ENCODE data around the gene LY6G6D. TPM values are rescaled to one million over a fixed set of nuclear protein-coding genes. Genes with fewer than 3 reads are reported as not detected.

Gene LY6G6D
- total RNA-seq, 1 experiment from 2014 or later: not detected

DNA sequence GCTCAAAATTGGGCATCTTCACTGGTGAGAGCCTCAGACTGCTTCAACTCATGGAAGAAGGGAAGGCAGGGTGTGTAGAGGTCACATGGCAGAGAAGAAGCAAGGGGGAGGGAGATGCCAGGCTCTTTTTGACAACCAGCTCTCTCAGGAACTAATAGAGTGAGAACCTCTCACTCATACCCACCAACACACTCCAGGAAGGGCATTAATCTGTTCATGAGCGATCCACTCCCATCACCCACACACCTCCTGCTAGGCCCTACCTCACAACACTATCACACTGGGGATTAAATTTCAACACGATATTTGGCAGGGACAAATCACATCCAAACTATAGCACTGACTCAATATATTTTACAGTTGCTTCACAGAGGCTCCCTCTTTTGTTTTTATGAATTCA is 26.7 kb downstream of the LY6G6D start:
- ChIA-PET CTCF (interaction anchor here (0.6 kb wide), 1 partner anchor 75 kb away, joined by 5 read pairs; no protein-coding TSS in a partner anchor), POLR2A (ENCODE audit: unreplicated experiment) (no interaction called here)
- Histone ChIP-seq H3K36me3 (ENCODE audit: low read depth, low read length) (peaks cover 5% of the 10 kb centered on the region; the same call in 1 of the 2 replicates), H2AFZ (ENCODE audit: low read length) (no peak overlapping the region), H3K9me2 (replicated peaks; ENCODE audit: low read length) (no peaks in the 10 kb centered on the region), H3K79me2 (ENCODE audit: low read length) (peaks cover 14% of the 10 kb centered on the region), H3K4me3 (ENCODE audit: low read length) (no peak overlapping the region), H3K27ac (ENCODE audit: low read length) (no peak overlapping the region), H3K27me3 (ENCODE audit: low read length) (no peaks in the 10 kb centered on the region), H3K4me1 (ENCODE audit: insufficient read depth, low read length) (peaks cover 40% of the 10 kb centered on the region), H3K9ac (ENCODE audit: low read length) (no peak overlapping the region), H3K9me3 (ENCODE audit: low read length) (no peaks in the 10 kb centered on the region), H3K4me2 (ENCODE audit: low read length) (no peak overlapping the region), H4K20me1 (ENCODE audit: low read length) (no peaks in the 10 kb centered on the region), H3F3A (ENCODE audit: low read length, unreplicated experiment) (no peaks in the 10 kb centered on the region)
- no TSS peak for BruUV-seq (replicated peaks)
- no peak for TF ChIP-seq EZH2 (IDR thresholded peaks at IDR 0.05; ENCODE audit: low read length, unreplicated experiment)
- TF ChIP-seq, protein P1, sequence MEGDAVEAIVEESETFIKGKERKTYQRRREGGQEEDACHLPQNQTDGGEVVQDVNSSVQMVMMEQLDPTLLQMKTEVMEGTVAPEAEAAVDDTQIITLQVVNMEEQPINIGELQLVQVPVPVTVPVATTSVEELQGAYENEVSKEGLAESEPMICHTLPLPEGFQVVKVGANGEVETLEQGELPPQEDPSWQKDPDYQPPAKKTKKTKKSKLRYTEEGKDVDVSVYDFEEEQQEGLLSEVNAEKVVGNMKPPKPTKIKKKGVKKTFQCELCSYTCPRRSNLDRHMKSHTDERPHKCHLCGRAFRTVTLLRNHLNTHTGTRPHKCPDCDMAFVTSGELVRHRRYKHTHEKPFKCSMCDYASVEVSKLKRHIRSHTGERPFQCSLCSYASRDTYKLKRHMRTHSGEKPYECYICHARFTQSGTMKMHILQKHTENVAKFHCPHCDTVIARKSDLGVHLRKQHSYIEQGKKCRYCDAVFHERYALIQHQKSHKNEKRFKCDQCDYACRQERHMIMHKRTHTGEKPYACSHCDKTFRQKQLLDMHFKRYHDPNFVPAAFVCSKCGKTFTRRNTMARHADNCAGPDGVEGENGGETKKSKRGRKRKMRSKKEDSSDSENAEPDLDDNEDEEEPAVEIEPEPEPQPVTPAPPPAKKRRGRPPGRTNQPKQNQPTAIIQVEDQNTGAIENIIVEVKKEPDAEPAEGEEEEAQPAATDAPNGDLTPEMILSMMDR (conservative IDR thresholded peaks at IDR 0.05; ENCODE audit: low read depth, low read length): no peak
- TF ChIP-seq EZH2phosphoT487 (IDR thresholded peaks at IDR 0.05; ENCODE audit: borderline replicate concordance, low read length): no peak
- intact Hi-C loops (cut with micrococcal nuclease): no loop called here
- ATAC-seq (no peak), DNase-seq (no peak)

DNA sequence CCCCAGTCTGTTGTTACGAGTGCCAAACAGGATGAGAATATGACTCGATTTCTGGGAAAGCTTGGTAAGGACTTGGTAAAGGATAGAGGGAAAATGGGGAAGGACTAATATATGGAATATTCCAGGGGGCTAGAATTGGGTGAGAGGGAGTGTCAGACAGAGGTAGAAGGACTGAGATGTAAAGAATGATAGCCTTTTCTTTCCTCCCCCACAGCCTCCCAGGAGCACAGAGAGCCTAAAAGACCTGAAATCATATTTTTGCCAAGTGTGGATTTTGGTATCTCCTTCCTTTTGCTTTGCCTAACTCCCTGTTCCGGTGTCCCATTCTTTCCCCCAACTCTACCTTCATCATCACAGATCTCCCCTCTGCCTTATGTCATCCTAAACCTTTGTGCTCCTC is 27.7 kb downstream of the LY6G6D start:
- TF ChIP-seq EZH2phosphoT487 (IDR thresholded peaks at IDR 0.05; ENCODE audit: borderline replicate concordance, low read length): no peak
- no peaks in the 10 kb centered on the region for H3K9me3 ChIP-seq (ENCODE audit: low read length)
- H3K27me3 ChIP-seq (ENCODE audit: low read length): no peaks in the 10 kb centered on the region
- peaks cover 36% of the 10 kb centered on the region for H3K4me1 ChIP-seq (ENCODE audit: insufficient read depth, low read length)
- H3K27ac ChIP-seq (ENCODE audit: low read length): no peak overlapping the region
- no peaks in the 10 kb centered on the region for H3K9me2 ChIP-seq (replicated peaks; ENCODE audit: low read length)
- H3K4me2 ChIP-seq (ENCODE audit: low read length): no peak overlapping the region
- H3K9ac ChIP-seq (ENCODE audit: low read length): no peak overlapping the region
- BruUV-seq (replicated peaks): no TSS peak
- no peaks in the 10 kb centered on the region for H3F3A ChIP-seq (ENCODE audit: low read length, unreplicated experiment)
- no peaks in the 10 kb centered on the region for H4K20me1 ChIP-seq (ENCODE audit: low read length)
- H3K36me3 ChIP-seq (ENCODE audit: low read depth, low read length): peaks cover 10% of the 10 kb centered on the region; the same call in 1 of the 2 replicates
- peaks cover 12% of the 10 kb centered on the region for H3K79me2 ChIP-seq (ENCODE audit: low read length)
- ChIA-PET CTCF (no interaction called here), POLR2A (ENCODE audit: unreplicated experiment) (no interaction called here)
- DNase-seq: no peak
- no peak for ATAC-seq
- intact Hi-C loops (cut with micrococcal nuclease): no loop called here
- H3K4me3 ChIP-seq (ENCODE audit: low read length): no peak overlapping the region
- no peak overlapping the region for H2AFZ ChIP-seq (ENCODE audit: low read length)

DNA sequence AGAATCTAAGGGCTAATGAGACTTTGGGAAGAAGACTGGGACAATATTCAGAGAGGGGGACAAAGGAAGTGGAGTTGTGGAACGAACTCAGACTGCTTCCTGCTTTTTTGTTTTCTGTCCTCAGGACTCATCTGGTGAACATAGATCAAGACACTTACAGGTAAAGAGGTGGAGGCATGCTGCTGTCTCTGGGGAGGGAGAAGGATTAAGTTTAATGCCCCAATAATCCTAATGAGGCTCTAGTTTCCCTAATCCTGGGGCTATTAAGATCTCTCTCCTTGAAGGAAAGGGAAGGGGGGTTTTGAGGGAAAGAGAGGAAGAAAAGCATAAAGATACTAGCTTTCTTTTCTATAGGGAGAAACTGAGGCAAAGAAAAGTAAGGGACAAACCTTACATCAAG is 29.3 kb downstream of the LY6G6D start:
- H3K9ac ChIP-seq (ENCODE audit: low read length): no peak overlapping the region
- H3K9me3 ChIP-seq (ENCODE audit: low read length): no peaks in the 10 kb centered on the region
- DNase-seq (no peak), ATAC-seq (no peak)
- H3K4me1 ChIP-seq (ENCODE audit: insufficient read depth, low read length): peaks cover 22% of the 10 kb centered on the region
- H3K79me2 ChIP-seq (ENCODE audit: low read length): peaks cover 12% of the 10 kb centered on the region
- POLR2A ChIA-PET (ENCODE audit: unreplicated experiment): no interaction called here
- intact Hi-C loops (cut with micrococcal nuclease): no loop called here
- TF ChIP-seq, protein P1 (conservative IDR thresholded peaks at IDR 0.05; ENCODE audit: low read depth, low read length): no peak
- TF ChIP-seq EZH2phosphoT487 (IDR thresholded peaks at IDR 0.05; ENCODE audit: borderline replicate concordance, low read length) (no peak), EZH2 (IDR thresholded peaks at IDR 0.05; ENCODE audit: low read length, unreplicated experiment) (no peak)
- CTCF ChIA-PET: no interaction called here
- H3K4me3 ChIP-seq (ENCODE audit: low read length): no peak overlapping the region
- peaks cover 10% of the 10 kb centered on the region; the same call in 1 of the 2 replicates for H3K36me3 ChIP-seq (ENCODE audit: low read depth, low read length)
- no peak overlapping the region for H2AFZ ChIP-seq (ENCODE audit: low read length)
- H3K27ac ChIP-seq (ENCODE audit: low read length): no peak overlapping the region
- H3K27me3 ChIP-seq (ENCODE audit: low read length): no peaks in the 10 kb centered on the region
- BruUV-seq (replicated peaks): no TSS peak
- H3K4me2 ChIP-seq (ENCODE audit: low read length): no peak overlapping the region
- no peaks in the 10 kb centered on the region for H3F3A ChIP-seq (ENCODE audit: low read length, unreplicated experiment)
- no peaks in the 10 kb centered on the region for H3K9me2 ChIP-seq (replicated peaks; ENCODE audit: low read length)
- no peaks in the 10 kb centered on the region for H4K20me1 ChIP-seq (ENCODE audit: low read length)

Measured in PC-3 (cell line).